GM18526 (cell line): ENCODE results near the gene SPDYE1.

Experiments
- POLR2A ChIP-seq: IDR thresholded peaks from 3 replicates; pipeline ENCODE4 v1.6.1; 2011; ENCODE audit not compliant: insufficient read length; ENCODE audit errors: extremely low read depth

Gene SPDYE1

DNA sequence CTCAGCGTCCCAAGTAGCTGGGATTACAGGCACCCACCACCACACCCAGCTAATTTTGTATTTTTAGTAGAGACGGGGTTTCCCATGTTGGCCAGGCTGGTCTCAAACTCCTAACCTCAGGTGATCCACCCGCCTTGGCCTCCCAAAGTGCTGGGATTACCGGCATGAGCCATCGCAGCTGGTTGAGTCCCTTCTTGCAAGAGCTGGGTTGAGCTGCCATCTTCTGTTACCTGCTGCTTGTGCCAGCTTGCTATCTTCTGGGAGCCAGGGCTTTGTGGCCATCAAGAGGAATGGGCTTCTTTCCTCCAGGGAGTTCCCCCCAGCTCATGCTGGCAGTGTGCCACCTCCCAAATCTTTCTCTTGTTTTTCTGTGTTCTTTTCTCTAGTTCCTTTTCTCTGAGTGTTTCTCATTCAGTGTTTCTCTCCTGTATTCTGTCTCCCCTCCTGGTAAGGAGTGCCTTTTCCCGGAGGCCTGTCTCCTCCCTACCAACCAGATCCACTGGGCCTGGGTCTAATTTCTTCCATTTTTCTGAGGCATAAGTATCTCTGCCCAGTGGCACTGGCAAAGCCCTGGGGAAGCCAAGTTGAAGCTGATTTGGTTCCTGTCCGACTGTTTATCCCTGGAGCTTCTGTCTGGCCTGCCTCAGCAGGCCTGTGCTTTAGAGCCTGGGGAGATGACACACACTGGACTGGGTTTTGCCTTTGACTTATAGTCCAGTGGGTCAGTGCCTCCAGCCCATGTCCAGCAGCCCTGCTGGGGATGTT lies 50.5 kb downstream of the SPDYE1 start:
- TF ChIP-seq POLR2A = no peak

DNA sequence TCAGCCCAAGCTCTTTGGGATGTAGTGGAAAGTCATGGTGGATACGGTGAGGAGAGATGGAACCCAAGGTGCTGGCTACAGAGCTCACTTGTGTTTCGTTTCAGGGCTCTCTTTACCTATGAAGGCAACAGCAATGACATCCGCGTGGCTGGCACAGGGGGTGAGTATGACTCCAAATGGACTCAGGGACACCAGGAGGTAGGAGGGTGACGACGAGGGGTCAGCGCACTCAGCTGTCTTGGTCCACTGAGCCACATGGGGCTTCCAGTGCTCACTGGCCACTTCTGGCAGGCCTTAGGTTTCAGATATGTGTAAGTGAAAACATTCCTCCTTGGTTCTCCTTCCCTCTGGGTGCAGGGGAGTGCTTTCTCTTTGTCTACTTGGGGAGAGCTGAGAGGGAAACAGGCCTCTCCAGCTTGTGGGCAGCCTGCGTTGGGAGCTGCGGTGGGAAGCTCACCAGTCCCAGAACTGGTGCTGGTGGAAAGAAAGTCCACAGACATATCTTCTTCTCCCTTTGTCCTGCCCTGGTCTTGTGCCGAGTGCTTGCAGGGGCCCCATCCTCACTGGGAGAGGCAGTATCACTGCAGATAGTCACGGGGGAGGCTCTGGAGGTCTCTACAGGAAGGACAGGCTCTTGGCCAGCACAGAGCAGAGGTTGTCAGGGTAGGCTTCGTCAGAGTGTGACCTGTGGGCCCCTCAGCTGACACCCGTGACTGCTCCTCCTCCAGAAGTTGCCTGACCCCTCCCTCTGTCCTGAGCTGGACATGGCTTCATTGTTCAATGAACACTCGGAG lies 52.6 kb downstream of the SPDYE1 start:
- no peak for TF ChIP-seq POLR2A

DNA sequence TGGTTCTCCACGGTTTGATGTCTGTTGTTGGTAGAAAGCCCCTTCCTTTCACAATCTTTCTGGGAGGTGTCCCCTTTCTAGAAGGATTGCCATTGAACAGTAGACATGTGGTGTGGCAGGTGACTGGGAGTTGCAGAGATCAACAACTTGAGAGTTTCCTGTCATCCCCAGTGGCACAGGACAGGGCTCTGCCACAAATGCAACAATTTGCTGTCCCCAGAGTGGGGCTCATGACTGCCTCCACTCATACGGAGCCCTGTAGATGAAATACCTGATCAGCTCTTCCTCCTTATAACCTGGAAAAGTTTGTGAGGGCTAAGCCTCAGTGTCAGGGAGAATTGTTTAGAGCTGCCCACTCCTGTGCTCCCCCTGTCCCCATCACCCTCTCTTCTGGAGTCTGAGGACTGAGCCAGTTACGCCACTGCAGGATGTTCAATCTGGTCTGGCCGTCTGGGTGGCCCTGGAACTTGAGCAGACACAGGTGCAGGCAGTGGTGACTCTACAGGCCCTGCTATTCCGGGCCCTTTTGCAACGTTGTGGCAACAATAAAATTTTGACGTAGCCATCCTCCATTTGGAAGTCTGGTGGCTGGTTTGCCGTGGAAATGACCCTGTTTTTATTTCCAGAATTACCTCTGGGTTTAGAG lies 53.3 kb downstream of the SPDYE1 start:
- TF ChIP-seq POLR2A = no peak

DNA sequence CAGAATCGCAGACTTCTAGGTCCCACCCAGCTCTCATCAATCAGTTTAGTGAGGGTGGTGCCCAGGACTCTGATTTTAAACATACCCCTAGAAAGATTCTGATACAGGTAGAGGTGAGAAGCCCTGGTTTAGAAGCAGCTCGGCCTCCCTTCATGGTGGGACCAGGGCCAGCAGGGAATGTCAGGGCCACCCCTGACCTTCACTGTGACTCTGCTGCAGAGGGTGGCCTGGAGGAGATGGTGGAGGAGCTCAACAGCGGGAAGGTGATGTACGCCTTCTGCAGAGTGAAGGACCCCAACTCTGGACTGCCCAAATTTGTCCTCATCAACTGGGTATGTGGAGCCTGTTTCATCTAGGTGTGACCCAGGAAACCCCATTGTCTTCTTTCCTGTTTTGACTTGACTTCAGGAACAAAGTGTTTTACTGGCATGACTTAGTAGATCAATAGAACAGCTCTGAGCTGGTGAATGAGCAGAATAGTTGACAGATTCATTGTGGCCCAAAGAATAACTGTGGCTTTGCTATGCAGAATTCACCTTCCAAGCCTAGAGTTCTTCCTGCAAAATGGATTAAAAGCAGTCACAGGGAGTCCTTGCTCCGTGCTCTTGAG lies 54.0 kb downstream of the SPDYE1 start:
- no peak for TF ChIP-seq POLR2A

DNA sequence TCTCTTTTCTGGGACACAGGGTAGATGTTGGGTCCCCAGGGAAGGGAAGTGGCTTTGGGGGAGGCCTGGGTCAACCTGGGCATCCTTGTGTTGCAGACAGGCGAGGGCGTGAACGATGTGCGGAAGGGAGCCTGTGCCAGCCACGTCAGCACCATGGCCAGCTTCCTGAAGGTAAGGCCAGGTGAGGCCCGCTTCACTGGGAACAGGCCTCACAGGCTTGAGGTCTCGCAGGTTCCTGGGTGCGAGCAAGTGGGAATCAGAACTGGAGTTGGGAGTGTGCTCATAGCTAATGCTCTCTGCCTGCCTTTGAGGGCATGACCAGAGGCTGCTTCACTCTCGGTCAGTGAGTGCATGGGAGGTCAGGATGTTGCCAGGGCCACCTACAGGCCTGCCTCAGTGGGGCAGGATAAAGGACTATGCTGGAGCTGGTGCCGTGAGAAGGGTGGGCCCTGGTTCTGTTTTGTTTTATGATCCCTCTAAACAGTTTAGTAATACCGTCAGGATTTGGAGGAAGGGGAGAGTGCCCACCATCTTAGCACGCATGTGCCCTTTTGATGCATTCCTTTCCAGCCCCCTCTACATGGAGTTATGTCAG lies 55.2 kb downstream of the SPDYE1 start:
- TF ChIP-seq POLR2A = peak; percentile 24

DNA sequence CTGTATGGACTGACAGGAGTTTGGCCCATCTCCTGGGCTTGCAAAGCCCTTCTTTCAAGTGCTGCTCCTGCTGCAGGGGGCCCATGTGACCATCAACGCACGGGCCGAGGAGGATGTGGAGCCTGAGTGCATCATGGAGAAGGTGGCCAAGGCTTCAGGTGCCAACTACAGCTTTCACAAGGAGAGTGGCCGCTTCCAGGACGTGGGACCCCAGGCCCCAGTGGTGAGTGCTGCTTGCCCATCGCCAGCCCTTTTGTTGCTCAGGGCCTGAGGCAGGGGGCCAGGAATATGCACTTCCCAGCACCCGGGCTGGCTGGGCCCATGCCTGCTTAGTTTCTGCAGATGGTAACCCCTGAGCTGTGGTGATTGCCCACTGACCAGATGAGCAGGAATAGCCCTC lies 59.0 kb downstream of the SPDYE1 start:
- TF ChIP-seq POLR2A = no peak

DNA sequence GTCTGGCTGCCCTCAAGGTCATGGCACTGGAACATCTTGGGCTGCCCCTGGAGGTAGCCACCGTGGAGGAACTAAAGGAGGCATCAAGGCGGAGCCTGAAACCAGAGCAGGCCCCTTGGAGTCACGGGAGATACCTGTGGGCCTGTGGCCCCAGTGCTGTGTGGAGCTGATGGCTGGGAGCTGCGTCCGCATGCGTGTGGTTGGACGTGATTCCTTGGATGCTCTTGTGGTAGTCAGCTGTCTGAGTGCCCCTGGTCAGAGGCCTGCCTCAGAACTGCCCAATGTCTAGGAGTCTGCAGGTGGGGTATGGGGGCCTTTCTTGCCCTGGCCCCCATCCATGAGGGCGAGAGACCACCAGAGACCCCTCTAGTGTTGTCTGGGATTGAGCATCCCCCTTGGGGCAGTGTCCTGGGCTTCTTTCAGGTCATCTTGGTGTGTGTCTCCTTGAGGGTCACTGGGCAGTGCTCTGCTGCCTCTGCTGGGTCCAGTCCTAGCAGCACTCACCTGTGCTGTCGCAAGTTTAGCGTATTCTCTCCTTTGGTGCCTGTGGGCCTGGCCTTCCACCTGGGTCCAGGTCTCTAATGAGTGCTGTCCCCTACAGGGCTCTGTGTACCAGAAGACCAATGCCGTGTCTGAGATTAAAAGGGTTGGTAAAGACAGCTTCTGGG lies 59.6 kb downstream of the SPDYE1 start:
- TF ChIP-seq POLR2A = no peak

DNA sequence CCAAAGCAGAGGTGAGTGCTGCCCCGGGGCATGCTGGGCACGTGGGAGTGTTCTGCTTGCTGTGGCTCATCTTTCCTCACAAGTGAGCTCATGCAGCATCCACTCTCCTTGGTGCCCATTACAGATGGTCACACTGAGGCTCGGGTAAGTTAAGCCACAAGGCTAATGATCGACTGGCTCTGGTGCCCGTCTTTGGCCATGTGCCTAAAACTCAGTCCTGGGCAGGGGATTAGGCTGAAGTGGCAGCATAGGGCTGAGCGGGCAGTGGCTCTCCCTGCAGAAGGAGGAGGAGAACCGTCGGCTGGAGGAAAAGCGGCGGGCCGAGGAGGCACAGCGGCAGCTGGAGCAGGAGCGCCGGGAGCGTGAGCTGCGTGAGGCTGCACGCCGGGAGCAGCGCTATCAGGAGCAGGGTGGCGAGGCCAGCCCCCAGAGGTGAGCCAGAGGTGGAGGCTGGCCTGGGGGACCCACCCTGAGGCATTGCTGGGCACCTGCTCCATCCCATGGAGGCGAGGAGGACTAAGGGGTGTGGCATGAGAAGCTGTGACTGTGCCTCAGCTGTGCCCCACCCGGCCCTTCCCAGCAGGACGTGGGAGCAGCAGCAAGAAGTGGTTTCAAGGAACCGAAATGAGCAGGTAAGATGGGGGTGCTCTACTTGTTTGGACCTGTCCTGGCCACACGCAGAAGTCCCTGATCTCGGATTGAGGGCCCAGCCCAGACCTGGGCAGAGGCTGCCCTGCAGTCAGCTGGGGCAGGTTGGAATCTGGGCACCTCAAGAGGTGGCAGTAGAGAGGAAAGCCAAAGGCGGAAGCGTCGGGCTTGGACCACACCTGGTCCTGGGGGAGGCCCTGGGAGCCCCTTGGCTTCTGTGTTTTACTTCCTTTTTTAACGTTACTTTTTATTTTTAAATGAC lies 60.4 kb downstream of the SPDYE1 start:
- TF ChIP-seq POLR2A = no peak

DNA sequence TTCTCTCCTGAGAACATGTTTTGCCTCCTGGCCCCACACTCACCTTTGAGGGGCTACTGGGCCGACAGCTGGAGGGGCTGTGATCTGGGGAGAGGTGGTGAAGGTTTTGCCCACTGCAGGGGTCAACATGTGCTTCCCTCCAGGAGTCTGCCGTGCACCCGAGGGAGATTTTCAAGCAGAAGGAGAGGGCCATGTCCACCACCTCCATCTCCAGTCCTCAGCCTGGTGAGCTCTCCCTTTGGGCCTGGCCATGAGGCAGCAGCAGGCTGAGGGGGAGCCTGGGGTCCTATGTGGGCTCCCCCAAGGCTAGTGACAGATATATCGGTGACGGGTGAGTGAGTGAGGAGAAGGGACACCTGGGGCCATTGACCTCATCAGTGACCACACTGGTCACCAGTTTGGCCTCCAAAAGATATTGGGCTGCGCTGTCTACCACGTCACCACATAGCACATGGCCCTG lies 61.1 kb downstream of the SPDYE1 start:
- no peak for TF ChIP-seq POLR2A

DNA sequence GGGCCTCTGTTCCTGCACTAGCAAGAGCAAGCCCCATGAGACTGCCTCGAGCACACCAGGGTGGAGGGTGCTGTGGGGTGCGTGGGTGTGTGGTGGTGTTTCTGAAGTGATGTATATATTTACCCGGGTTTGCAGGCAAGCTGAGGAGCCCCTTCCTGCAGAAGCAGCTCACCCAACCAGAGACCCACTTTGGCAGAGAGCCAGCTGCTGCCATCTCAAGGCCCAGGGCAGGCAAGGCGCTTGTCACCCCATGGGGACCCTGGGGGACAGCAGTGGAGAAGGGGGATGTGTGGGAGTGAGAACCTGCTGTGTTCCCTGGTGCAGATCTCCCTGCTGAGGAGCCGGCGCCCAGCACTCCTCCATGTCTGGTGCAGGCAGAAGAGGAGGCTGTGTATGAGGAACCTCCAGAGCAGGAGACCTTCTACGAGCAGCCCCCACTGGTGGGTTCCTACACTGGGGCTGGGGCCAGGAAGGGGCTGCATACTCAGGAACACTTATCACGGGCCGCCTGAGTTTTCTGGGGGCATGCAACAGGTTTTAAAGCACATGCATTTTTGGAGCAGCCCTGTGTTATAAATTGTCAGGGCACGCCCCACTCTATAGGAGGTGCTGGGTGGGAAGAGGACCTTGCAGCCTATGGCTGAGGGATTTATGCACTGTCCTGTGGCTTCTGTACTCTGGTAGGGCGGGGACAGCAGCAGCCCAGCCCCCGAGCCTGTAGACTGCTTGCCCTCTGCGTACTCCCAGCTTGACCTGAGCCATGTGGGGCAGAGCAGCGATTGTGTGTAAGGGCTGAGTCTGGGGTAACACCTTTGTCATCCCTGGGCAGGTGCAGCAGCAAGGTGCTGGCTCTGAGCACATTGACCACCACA lies 61.8 kb downstream of the SPDYE1 start:
- TF ChIP-seq POLR2A = no peak
